OCI-LY3 (cell line): ENCODE measurements around the gene C1QTNF1.

Experiments
- H2AFZ ChIP-seq: fragments of 200-600, 300-600 bp; shearing (Covaris generic); 2 replicates; pipeline ENCODE4 v1.6.0; 2014; ENCODE audit warnings: antibody characterized with exemption, low read depth, low read length
- H3K27ac ChIP-seq: fragments of 200-600, 300-600 bp; sonication (generic); 2 replicates; pipeline ENCODE4 v1.5.1; 2014; ENCODE audit warnings: mild to moderate bottlenecking, low read length, moderate library complexity, mixed read lengths
- H3K27me3 ChIP-seq: fragments of 200-600, 300-600 bp; sonication (generic); 2 replicates; pipeline ENCODE4 v1.6.1; 2014; ENCODE audit warnings: low read depth, low read length, mixed read lengths
- H3K36me3 ChIP-seq: fragments of 200-600, 300-600 bp; sonication (generic); replicated peaks from 2 replicates; pipeline ENCODE3; 2014; ENCODE audit warnings: low read depth, low read length, mixed read lengths
- H3K4me1 ChIP-seq: fragments of 300-600, 200-600 bp; sonication (generic); 2 replicates; pipeline ENCODE4 v1.6.1; 2014; ENCODE audit warnings: low read length, mixed read lengths
- H3K4me2 ChIP-seq: fragments of 200-600, 300-600 bp; sonication (generic); 2 replicates; pipeline ENCODE4 v1.6.1; 2014; ENCODE audit warnings: low read length, mixed read lengths
- H3K4me3 ChIP-seq: fragments of 300-600, 200-600 bp; sonication (generic); 2 replicates; pipeline ENCODE4 v1.5.1; 2014; ENCODE audit warnings: antibody characterized with exemption, mild to moderate bottlenecking, low read length, moderate library complexity
- H3K79me2 ChIP-seq: fragments of 300-600, 200-600 bp; shearing (Covaris generic); 2 replicates; pipeline ENCODE4 v1.6.1; 2014; ENCODE audit warnings: mild to moderate bottlenecking, low read length, mixed read lengths
- H3K9ac ChIP-seq: fragments of 300-600, 200-600 bp; shearing (Covaris generic); 2 replicates; pipeline ENCODE4 v1.6.0; 2014; ENCODE audit warnings: mild to moderate bottlenecking, low read length, moderate library complexity
- H3K9me3 ChIP-seq: fragments of 200-600, 300-600 bp; shearing (Covaris generic); 2 replicates; pipeline ENCODE4 v1.6.1; 2014; ENCODE audit warnings: low read length, mixed read lengths; ENCODE audit not compliant: insufficient read depth
- H4K20me1 ChIP-seq: fragments of 200-600, 300-600 bp; sonication (generic); 2 replicates; pipeline ENCODE4 v1.6.1; 2016; ENCODE audit warnings: low read length, mixed read lengths; ENCODE audit not compliant: insufficient read depth
- CTCF ChIP-seq: fragments of 200-600, 300-600 bp; sonication (generic); IDR thresholded peaks from 2 replicates; pipeline ENCODE4 v1.5.1; 2014; ENCODE audit warnings: antibody characterized with exemption, low read length, low read depth
- EZH2phosphoT487 ChIP-seq: fragments of 200-600 bp; shearing (Covaris generic); IDR thresholded peaks from 2 replicates; pipeline ENCODE4 v1.6.1; 2018; ENCODE audit warnings: antibody characterized with exemption, mixed run types, low read depth

The C1QTNF1 gene

DNA sequence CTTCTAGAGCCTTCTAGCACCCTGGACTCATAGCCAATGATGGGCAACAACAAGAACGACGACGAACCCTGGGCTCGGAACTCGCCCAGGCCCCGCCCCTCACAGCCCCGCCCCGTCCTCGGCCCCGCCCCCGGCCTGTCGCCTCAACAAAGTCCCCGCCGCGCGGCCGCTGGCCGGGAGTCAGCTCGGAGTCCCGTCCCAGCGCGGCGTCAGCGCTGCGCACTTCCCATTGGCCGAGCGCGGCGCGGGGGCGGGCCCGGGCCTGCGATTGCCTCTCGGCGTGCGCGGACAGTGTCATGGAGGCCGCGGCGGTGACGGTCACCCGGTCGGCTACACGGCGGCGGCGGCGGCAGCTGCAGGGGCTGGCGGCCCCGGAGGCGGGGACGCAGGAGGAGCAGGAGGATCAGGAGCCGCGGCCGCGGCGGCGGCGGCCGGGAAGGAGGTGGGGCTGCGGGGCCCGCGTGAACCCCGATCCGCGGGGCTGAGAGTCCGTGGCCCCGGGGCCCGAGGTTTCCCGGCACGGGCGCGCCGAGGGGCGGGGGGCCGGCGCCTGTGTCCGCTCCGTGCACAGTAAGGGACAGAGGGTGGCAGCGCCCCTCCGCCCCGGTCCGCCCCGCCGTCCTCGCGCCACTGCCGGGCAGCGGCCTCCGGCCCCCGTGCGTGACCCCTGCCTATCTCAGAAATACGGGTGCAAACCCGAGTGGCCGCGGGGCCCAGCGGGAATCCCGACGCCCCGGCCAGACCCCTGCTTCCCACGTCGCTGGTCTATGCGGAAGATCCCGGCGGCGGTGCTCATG, 50.9 kb downstream of the C1QTNF1 start, which contains the start of gene ENGASE:
Gene ENGASE (plus strand): TSS at position 176 of the 797 bp plus-strand sequence. CDS start 121 bp downstream, at position 297.
- Histone ChIP-seq H3K4me2 (peak within 1 kb of the TSS; percentile 76), H3K27ac (no peak within 1 kb of the TSS), H3K9ac (peak within 1 kb of the TSS; percentile 48)

GRCh38 chr17:79075446-79075750, 51.4 kb downstream of the C1QTNF1 start:
- H3K4me1 ChIP-seq, result 0 out of 2 replicates have a peak, but pooled peaks cover 4% of the 10 kb centered on the region
- H4K20me1 ChIP-seq, result no peaks in the 10 kb centered on the region
- peak overlapping the region; percentile 48 for H3K9ac ChIP-seq
- no peaks in the 10 kb centered on the region for H3K27me3 ChIP-seq
- peak overlapping the region; percentile 71 for H3K4me2 ChIP-seq
- peak overlapping the region; percentile 76 for H3K4me3 ChIP-seq
- no peak overlapping the region for H2AFZ ChIP-seq
- no peaks in the 10 kb centered on the region for H3K36me3 ChIP-seq
- no peaks in the 10 kb centered on the region for H3K79me2 ChIP-seq
- no peak for TF ChIP-seq CTCF
- TF ChIP-seq EZH2phosphoT487, result no peak
- H3K9me3 ChIP-seq, result no peaks in the 10 kb centered on the region
- no peak overlapping the region for H3K27ac ChIP-seq

More for the DNA sequence above, 50.9 kb downstream of the C1QTNF1 start, which contains the start of gene ENGASE:
- TF ChIP-seq CTCF, result no peak
- no peak for TF ChIP-seq EZH2phosphoT487
- Histone ChIP-seq H3K4me1 (0 out of 2 replicates have a peak, but pooled peaks cover 4% of the 10 kb centered on the region), H3K36me3 (no peaks in the 10 kb centered on the region), H3K4me3 (peak within 1 kb of the TSS; percentile 76), H3K9me3 (no peaks in the 10 kb centered on the region), H3K27me3 (no peaks in the 10 kb centered on the region), H3K79me2 (no peaks in the 10 kb centered on the region), H2AFZ (peak within 1 kb of the TSS; percentile 79; the same call in 1 of the 2 replicates), H4K20me1 (no peaks in the 10 kb centered on the region)

DNA sequence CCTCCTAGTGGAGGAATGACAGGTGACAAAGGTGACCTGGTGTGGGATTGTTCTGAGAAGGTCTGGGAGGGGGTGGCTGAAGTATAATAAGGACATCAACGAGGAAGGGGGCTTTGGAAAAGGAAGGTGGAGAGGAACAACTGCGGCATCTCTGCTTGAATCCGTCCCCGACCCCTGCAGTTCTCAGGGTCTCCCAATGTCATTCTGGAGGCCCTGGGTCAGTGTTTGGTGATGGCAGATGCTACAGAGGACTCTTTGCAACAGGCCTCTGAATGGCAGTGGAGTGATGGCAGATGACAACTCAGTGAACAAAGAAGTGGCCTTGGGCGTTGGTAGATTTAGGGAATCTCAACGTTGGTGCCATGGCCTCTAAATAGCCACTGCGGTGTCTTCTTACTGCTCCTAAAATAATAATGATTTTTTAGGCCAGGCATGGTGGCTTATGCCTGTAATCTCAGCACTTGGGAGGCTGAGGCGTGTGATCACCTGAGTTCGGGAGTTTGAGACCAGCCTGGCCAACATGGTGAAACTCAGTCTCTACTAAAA, 52.0 kb downstream of the C1QTNF1 start:
- Histone ChIP-seq H3K9me3 (no peaks in the 10 kb centered on the region), H3K79me2 (no peaks in the 10 kb centered on the region), H3K27me3 (no peaks in the 10 kb centered on the region), H3K4me2 (peak overlapping the region; percentile 71), H3K27ac (no peak overlapping the region), H3K4me1 (0 out of 2 replicates have a peak, but pooled peaks cover 4% of the 10 kb centered on the region), H3K4me3 (peak overlapping the region; percentile 76), H4K20me1 (no peaks in the 10 kb centered on the region), H3K9ac (0 out of 2 replicates have a peak overlapping the region, but pooled peaks have one; percentile 48), H3K36me3 (no peaks in the 10 kb centered on the region), H2AFZ (no peak overlapping the region)
- TF ChIP-seq EZH2phosphoT487 (no peak), CTCF (no peak)

GRCh38 chr17:79077587-79077986, 53.6 kb downstream of the C1QTNF1 start:
- Histone ChIP-seq H4K20me1 (no peaks in the 10 kb centered on the region), H3K4me3 (no peak overlapping the region), H3K79me2 (no peaks in the 10 kb centered on the region), H3K4me2 (no peak overlapping the region), H3K4me1 (0 out of 2 replicates have a peak, but pooled peaks cover 4% of the 10 kb centered on the region), H3K9me3 (no peaks in the 10 kb centered on the region), H3K27ac (no peak overlapping the region), H3K27me3 (no peaks in the 10 kb centered on the region), H2AFZ (no peak overlapping the region), H3K9ac (no peak overlapping the region), H3K36me3 (no peaks in the 10 kb centered on the region)
- no peak for TF ChIP-seq EZH2phosphoT487
- no peak for TF ChIP-seq CTCF
